GM23248 (cell line): ENCODE measurements around the gene RPL31. TPM values are rescaled to one million over a fixed set of nuclear protein-coding genes. Genes with fewer than 3 reads are reported as not detected.

ENCODE experiments used
- DNase-seq: peaks from one replicate; pipeline ENCODE4 v3.0.0-alpha.2; 2015
- H2AFZ ChIP-seq: fragments of 200-600 bp; sonication (generic); 2 replicates; pipeline ENCODE4 v1.6.1; 2016; ENCODE audit warnings: antibody characterized with exemption
- H3F3A ChIP-seq: fragments of 200-600 bp; sonication (generic); 2 replicates; pipeline ENCODE4 v1.6.1; 2016; ENCODE audit warnings: mild to moderate bottlenecking, antibody characterized with exemption, mixed run types; ENCODE audit not compliant: insufficient read depth
- H3K27ac ChIP-seq: fragments of 200-600 bp; sonication (generic); 2 replicates; pipeline ENCODE4 v1.5.1; 2016; ENCODE audit warnings: mild to moderate bottlenecking
- H3K27me3 ChIP-seq: fragments of 200-600 bp; sonication (generic); replicated peaks from 2 replicates; pipeline ENCODE4 v1.6.1; 2016; ENCODE audit warnings: mild to moderate bottlenecking; ENCODE audit not compliant: insufficient read depth
- H3K36me3 ChIP-seq: fragments of 200-600 bp; sonication (generic); 2 replicates; pipeline ENCODE4 v1.6.1; 2016; ENCODE audit warnings: low read depth, mild to moderate bottlenecking
- H3K4me1 ChIP-seq: fragments of 200-600 bp; sonication (generic); 2 replicates; pipeline ENCODE4 v1.6.1; 2016; ENCODE audit warnings: mild to moderate bottlenecking; ENCODE audit not compliant: insufficient read depth
- H3K4me2 ChIP-seq: fragments of 200-600 bp; sonication (generic); one replicate; pipeline ENCODE4 v1.6.1; 2016; ENCODE audit warnings: mild to moderate bottlenecking; ENCODE audit not compliant: unreplicated experiment
- H3K4me3 ChIP-seq: fragments of 200-600 bp; sonication (generic); 2 replicates; pipeline ENCODE4 v1.5.1; 2016; ENCODE audit warnings: mild to moderate bottlenecking
- H3K79me2 ChIP-seq: fragments of 200-600 bp; sonication (generic); 2 replicates; pipeline ENCODE4 v1.6.1; 2016; ENCODE audit warnings: mild to moderate bottlenecking; ENCODE audit not compliant: insufficient read depth
- H3K9ac ChIP-seq: fragments of 200-600 bp; sonication (generic); 2 replicates; pipeline ENCODE4 v1.6.1; 2016; ENCODE audit warnings: mild to moderate bottlenecking
- H3K9me2 ChIP-seq: fragments of 200-600 bp; sonication (generic); 2 replicates; pipeline ENCODE4 v1.6.1; 2016; ENCODE audit warnings: mixed run types, mild to moderate bottlenecking, moderate library complexity; ENCODE audit not compliant: insufficient read depth
- H3K9me3 ChIP-seq: fragments of 200-600 bp; sonication (generic); one replicate; pipeline ENCODE4 v1.6.1; 2017; ENCODE audit warnings: low read depth
- H4K20me1 ChIP-seq: fragments of 200-600 bp; sonication (generic); 2 replicates; pipeline ENCODE4 v1.6.0; 2016; ENCODE audit not compliant: insufficient read depth
- EZH2 ChIP-seq: fragments of 200-600 bp; sonication (generic); IDR thresholded peaks from 2 replicates; pipeline ENCODE4 v1.6.1; 2018; ENCODE audit warnings: antibody characterized with exemption, mild to moderate bottlenecking; ENCODE audit not compliant: insufficient read depth, poor library complexity, severe bottlenecking
- EZH2phosphoT487 ChIP-seq: fragments of 200-600 bp; sonication (generic); IDR thresholded peaks from 2 replicates; pipeline ENCODE4 v1.6.1; 2018; ENCODE audit warnings: antibody characterized with exemption, moderate library complexity, mild to moderate bottlenecking, low read depth; ENCODE audit not compliant: insufficient read depth
- WGBS, 2 experiments: methylation state at CpG; one replicate each; pipeline ENCODE4 v1.1.6; 2015 to 2017; ENCODE audit warnings: low lambda C conversion rate in 2 of 2, low coverage in 1 of 2; ENCODE audit errors: missing lambda C conversion rate in 2 of 2; 5-methylcytosine and 5-hydroxymethylcytosine counted together
- in situ Hi-C: fragments of 300-500 bp; cut with MboI; formaldehyde crosslinking; loops from 2 replicates; pipeline ENCODE4 v1.15.0; 2020
- polyA plus RNA-seq: library from polyadenylated mRNA; unstranded; fragments of >200 nt; fragmentation: Nextera tagmentation; extraction: Ambion mirVana; gene quantifications from 2 replicates; pipeline ENCODE4 v1.2.1, GENCODE V29; 2016
- total RNA-seq: library from RNA; depleted of rRNA; stranded (reverse); fragments of >200 nt; shearing (Covaris generic); gene quantifications from 2 replicates; pipeline ENCODE4 v1.2.3, GENCODE V29; 2014

Gene RPL31
- total and polyA plus RNA-seq, 2 experiments from 2014 or later = 659 to 1,157 TPM

- Histone ChIP-seq H3K9me3 (no peaks in the 10 kb centered on the region), H3K27me3 (no peaks in the 10 kb centered on the region), H3K36me3 (no peaks in the 10 kb centered on the region), H3K79me2 (peaks cover 6% of the 10 kb centered on the region), H3K9me2 (no peaks in the 10 kb centered on the region), H3K4me1 (peaks cover 13% of the 10 kb centered on the region; the same call in 1 of the 2 replicates), H3F3A (peaks cover 5% of the 10 kb centered on the region; the same call in 1 of the 2 replicates), H4K20me1 (no peaks in the 10 kb centered on the region), H3K4me3 (no peak overlapping the region), H2AFZ (peak overlapping the region; percentile 35; the same call in 1 of the 2 replicates), H3K4me2 (no peak overlapping the region), H3K9ac (no peak overlapping the region), H3K27ac (no peak overlapping the region)
- WGBS, 2 experiments = 77 to 89% methylated on average over 5 of the region's 5 CpGs
- DNase-seq = no peak
- TF ChIP-seq EZH2 (no peak), EZH2phosphoT487 (no peak)
- in situ Hi-C loops = loop anchor here (10.0 kb wide), 1 partner anchor 383 kb away; no protein-coding TSS in a partner anchor
Observed at GRCh38 chr2:100997509-100998234, 4.4 kb upstream of the RPL31 start.

- 0 out of 2 replicates have a peak, but pooled peaks cover under 1% of the 10 kb centered on the region for H3K36me3 ChIP-seq
- WGBS, 2 experiments = 15 to 17% methylated on average over 6 of the region's 6 CpGs
- peaks cover 11% of the 10 kb centered on the region for H3K79me2 ChIP-seq
- no peaks in the 10 kb centered on the region for H4K20me1 ChIP-seq
- in situ Hi-C loops = loop anchor here (10.0 kb wide), 1 partner anchor 383 kb away; no protein-coding TSS in a partner anchor
- peaks cover 9% of the 10 kb centered on the region; the same call in 1 of the 2 replicates for H3F3A ChIP-seq
- TF ChIP-seq EZH2phosphoT487 (no peak), EZH2 (no peak)
- no peaks in the 10 kb centered on the region for H3K9me2 ChIP-seq
- H3K27me3 ChIP-seq = no peaks in the 10 kb centered on the region
- H3K9ac ChIP-seq = no peak overlapping the region
- peak overlapping the region; percentile 36 for H3K4me2 ChIP-seq
- DNase-seq = peak; percentile 48
- no peaks in the 10 kb centered on the region for H3K9me3 ChIP-seq
- no peak overlapping the region for H3K4me3 ChIP-seq
- H2AFZ ChIP-seq = peak overlapping the region; percentile 35; the same call in 1 of the 2 replicates
- H3K27ac ChIP-seq = no peak overlapping the region
- H3K4me1 ChIP-seq = peaks cover 13% of the 10 kb centered on the region; the same call in 1 of the 2 replicates
Observed at GRCh38 chr2:100998235-100998573, 3.9 kb upstream of the RPL31 start.

DNA sequence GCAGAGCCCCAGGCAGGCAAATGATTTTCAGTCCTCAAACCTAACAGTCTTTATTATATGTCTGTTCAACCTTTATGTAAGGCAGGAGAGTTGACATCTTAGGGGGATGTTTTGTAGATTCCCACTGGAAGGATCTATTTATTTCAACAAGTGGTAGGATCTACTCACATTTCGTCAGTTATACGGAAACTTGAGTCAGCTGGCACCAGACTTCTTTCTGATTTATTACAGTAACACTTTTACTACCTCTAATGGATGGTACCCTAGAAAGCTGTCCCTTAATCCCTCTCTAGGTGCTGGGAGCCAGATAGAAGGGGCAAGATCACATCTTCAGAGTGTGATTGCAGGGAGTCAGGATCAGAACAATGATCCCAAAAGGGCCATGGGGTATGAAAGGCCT, 2.1 kb upstream of the RPL31 start:
- H3K4me2 ChIP-seq = no peak overlapping the region
- in situ Hi-C loops = loop anchor here (10.0 kb wide), 1 partner anchor 385 kb away; no protein-coding TSS in a partner anchor
- no peak overlapping the region for H3K9ac ChIP-seq
- WGBS, 2 experiments = 89 to 92% methylated on average over 2 of the region's 2 CpGs
- DNase-seq = no peak
- peaks cover 18% of the 10 kb centered on the region for H3K36me3 ChIP-seq
- no peak overlapping the region for H3K4me3 ChIP-seq
- peaks cover 29% of the 10 kb centered on the region for H3K4me1 ChIP-seq
- no peak overlapping the region for H3K27ac ChIP-seq
- 0 out of 2 replicates have a peak, but pooled peaks cover 10% of the 10 kb centered on the region for H4K20me1 ChIP-seq
- H3K9me3 ChIP-seq = no peaks in the 10 kb centered on the region
- H2AFZ ChIP-seq = no peak overlapping the region
- no peaks in the 10 kb centered on the region for H3K9me2 ChIP-seq
- H3K27me3 ChIP-seq = no peaks in the 10 kb centered on the region
- no peak for TF ChIP-seq EZH2
- no peak for TF ChIP-seq EZH2phosphoT487
- H3F3A ChIP-seq = peaks cover 26% of the 10 kb centered on the region
- peaks cover 29% of the 10 kb centered on the region for H3K79me2 ChIP-seq

DNA sequence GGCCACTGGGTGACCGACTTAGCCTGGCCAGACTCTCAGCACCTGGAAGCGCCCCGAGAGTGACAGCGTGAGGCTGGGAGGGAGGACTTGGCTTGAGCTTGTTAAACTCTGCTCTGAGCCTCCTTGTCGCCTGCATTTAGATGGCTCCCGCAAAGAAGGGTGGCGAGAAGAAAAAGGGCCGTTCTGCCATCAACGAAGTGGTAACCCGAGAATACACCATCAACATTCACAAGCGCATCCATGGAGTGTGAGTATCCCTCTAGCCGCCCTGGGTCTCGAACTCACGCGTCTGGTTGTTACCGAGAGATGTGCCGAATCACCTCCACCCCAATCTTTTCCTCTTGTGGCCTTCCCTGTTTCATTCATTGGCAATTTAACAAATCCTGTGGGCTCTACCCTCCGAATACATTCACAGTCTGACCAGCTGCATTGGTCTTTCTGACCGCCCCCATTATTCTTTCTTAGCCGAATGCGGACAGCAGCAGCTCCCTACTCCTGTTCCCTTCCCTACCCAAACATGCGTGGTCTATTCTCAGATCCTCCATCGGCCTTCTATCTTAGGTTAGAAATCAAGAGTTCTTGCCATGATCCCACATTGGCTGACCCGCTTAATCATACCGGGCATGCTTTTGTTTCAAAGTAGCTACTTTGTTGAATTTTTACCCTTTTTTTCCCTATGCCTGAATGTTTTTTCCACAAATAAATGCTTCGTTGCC, 631 bp downstream of the RPL31 start:
- H4K20me1 ChIP-seq = 0 out of 2 replicates have a peak, but pooled peaks cover 10% of the 10 kb centered on the region
- H3K9ac ChIP-seq = peak overlapping the region; percentile 98
- in situ Hi-C loops = no loop called here
- peak overlapping the region; percentile 97 for H3K4me3 ChIP-seq
- H3K27ac ChIP-seq = peak overlapping the region; percentile 83
- peaks cover 45% of the 10 kb centered on the region for H3K36me3 ChIP-seq
- no peaks in the 10 kb centered on the region for H3K27me3 ChIP-seq
- no peaks in the 10 kb centered on the region for H3K9me2 ChIP-seq
- TF ChIP-seq EZH2phosphoT487 = no peak
- TF ChIP-seq EZH2 = no peak
- peak overlapping the region; percentile 93 for H2AFZ ChIP-seq
- 2 to 3% methylated on average over 26 of the region's 26 CpGs for WGBS, 2 experiments
- peak; percentile 50 for DNase-seq
- H3K4me2 ChIP-seq = peak overlapping the region; percentile 94
- no peaks in the 10 kb centered on the region for H3K9me3 ChIP-seq
- H3F3A ChIP-seq = peaks cover 54% of the 10 kb centered on the region
- peaks cover 39% of the 10 kb centered on the region for H3K4me1 ChIP-seq
- peaks cover 56% of the 10 kb centered on the region for H3K79me2 ChIP-seq
